ENCODE measurements around the gene OPRPN. TPM values are rescaled to one million over a fixed set of nuclear protein-coding genes. Genes with fewer than 3 reads are reported as not detected.

OPRPN gene
- total and polyA plus RNA-seq, 2 experiments from 2014 or later: not detected

GRCh38 chr4:70392057-70392776, 5.5 kb upstream of the OPRPN start:
- no peaks in the 10 kb centered on the region for H3K36me3 ChIP-seq
- TF ChIP-seq, protein P1, sequence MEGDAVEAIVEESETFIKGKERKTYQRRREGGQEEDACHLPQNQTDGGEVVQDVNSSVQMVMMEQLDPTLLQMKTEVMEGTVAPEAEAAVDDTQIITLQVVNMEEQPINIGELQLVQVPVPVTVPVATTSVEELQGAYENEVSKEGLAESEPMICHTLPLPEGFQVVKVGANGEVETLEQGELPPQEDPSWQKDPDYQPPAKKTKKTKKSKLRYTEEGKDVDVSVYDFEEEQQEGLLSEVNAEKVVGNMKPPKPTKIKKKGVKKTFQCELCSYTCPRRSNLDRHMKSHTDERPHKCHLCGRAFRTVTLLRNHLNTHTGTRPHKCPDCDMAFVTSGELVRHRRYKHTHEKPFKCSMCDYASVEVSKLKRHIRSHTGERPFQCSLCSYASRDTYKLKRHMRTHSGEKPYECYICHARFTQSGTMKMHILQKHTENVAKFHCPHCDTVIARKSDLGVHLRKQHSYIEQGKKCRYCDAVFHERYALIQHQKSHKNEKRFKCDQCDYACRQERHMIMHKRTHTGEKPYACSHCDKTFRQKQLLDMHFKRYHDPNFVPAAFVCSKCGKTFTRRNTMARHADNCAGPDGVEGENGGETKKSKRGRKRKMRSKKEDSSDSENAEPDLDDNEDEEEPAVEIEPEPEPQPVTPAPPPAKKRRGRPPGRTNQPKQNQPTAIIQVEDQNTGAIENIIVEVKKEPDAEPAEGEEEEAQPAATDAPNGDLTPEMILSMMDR (IDR thresholded peaks at IDR 0.05; ENCODE audit: low read depth, low read length): no peak
- DNase-seq (ENCODE audit: low read depth in 1 of 2, low spot score in 1 of 2): no peak
- no peaks in the 10 kb centered on the region for H3K9me3 ChIP-seq (ENCODE audit: low read depth)
- no peak overlapping the region for H3K4me3 ChIP-seq
- H3K4me1 ChIP-seq (ENCODE audit: low read depth): no peaks in the 10 kb centered on the region
- H3K27ac ChIP-seq: no peak overlapping the region
- no peaks in the 10 kb centered on the region for H3K27me3 ChIP-seq

GRCh38 chr4:70399319-70399718, 1.6 kb downstream of the OPRPN start:
- DNase-seq (ENCODE audit: low read depth in 1 of 2, low spot score in 1 of 2): no peak
- no peak overlapping the region for H3K27ac ChIP-seq
- TF ChIP-seq, protein P1 (IDR thresholded peaks at IDR 0.05; ENCODE audit: low read depth, low read length): no peak
- no peaks in the 10 kb centered on the region for H3K4me1 ChIP-seq (ENCODE audit: low read depth)
- no peak overlapping the region for H3K4me3 ChIP-seq
- no peaks in the 10 kb centered on the region for H3K36me3 ChIP-seq
- H3K27me3 ChIP-seq: no peaks in the 10 kb centered on the region
- H3K9me3 ChIP-seq (ENCODE audit: low read depth): no peaks in the 10 kb centered on the region

DNA sequence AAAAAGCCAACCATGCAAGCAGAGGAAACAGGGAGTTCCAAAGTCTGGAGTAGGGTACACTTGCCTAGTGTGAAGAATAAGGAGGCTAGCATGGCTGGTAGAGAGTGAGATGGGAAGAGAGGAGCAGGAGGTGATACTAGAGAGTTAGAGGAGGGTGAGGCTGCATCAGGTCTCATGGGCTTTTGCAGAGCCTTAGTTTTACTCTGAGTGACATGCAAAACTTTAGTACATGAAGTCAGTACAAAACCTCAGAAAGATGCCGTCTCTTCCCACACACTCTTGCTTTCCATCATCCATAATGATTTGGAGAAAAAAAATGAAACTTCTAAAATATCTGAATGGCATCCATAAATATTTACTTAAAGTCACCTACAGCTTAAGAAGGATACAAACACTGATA, 5.0 kb downstream of the OPRPN start:
- no peaks in the 10 kb centered on the region for H3K9me3 ChIP-seq (ENCODE audit: low read depth)
- DNase-seq (ENCODE audit: low read depth in 1 of 2, low spot score in 1 of 2): no peak
- no peaks in the 10 kb centered on the region for H3K4me1 ChIP-seq (ENCODE audit: low read depth)
- no peaks in the 10 kb centered on the region for H3K36me3 ChIP-seq
- no peak overlapping the region for H3K4me3 ChIP-seq
- H3K27me3 ChIP-seq: no peaks in the 10 kb centered on the region
- H3K27ac ChIP-seq: no peak overlapping the region
- TF ChIP-seq, protein P1 (IDR thresholded peaks at IDR 0.05; ENCODE audit: low read depth, low read length): no peak

DNA sequence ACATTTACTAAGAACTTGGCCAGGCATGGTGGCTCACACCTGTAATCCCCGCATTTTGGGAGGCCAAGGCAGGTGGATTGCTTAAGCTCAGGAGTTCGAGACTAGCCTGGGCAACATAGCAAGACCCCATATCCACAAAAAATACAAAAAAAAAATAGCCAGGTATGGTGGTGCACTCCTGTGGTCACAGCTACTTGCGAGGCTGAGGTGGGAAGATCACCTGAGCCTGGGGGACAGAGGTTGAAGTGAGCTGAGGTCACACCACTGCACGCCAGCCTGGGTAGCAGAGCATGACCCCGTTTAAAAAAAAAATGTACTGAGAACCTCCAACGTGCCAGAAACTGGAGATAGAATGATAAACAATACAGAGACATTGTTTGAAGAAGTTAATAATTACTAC, 8.0 kb downstream of the OPRPN start:
- no peaks in the 10 kb centered on the region for H3K4me1 ChIP-seq (ENCODE audit: low read depth)
- DNase-seq (ENCODE audit: low read depth in 1 of 2, low spot score in 1 of 2): no peak

DNA sequence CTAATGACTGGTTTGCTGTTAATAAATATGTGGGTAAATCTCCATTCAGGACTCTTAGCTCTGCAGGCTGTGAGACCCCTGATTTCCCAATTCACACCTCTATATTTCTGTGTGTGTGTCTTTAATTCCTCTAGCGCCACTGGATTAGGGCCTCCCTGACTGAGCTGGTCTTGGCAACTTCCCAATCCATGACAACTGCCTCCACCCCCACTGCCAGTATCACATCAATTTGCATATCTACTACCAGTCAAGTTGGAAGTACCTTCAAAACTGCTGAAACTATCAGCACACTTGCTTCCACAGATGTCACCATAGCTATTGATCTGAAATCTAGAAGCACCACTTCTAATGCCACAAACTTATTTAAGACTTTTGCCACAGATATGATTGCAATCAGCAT, 27.6 kb downstream of the OPRPN start:
- TF ChIP-seq, protein P1 (IDR thresholded peaks at IDR 0.05; ENCODE audit: low read depth, low read length): no peak
- H3K9me3 ChIP-seq (ENCODE audit: low read depth): no peaks in the 10 kb centered on the region
- H3K4me1 ChIP-seq (ENCODE audit: low read depth): no peaks in the 10 kb centered on the region
- no peak overlapping the region for H3K4me3 ChIP-seq
- no peak overlapping the region for H3K27ac ChIP-seq
- H3K27me3 ChIP-seq: no peaks in the 10 kb centered on the region
- DNase-seq (ENCODE audit: low read depth in 1 of 2, low spot score in 1 of 2): no peak
- no peaks in the 10 kb centered on the region for H3K36me3 ChIP-seq

More for the DNA sequence above, 8.0 kb downstream of the OPRPN start:
- Histone ChIP-seq H3K36me3 (no peaks in the 10 kb centered on the region), H3K27me3 (no peaks in the 10 kb centered on the region), H3K27ac (no peak overlapping the region), H3K9me3 (ENCODE audit: low read depth) (no peaks in the 10 kb centered on the region), H3K4me3 (no peak overlapping the region)
- TF ChIP-seq, protein P1 (IDR thresholded peaks at IDR 0.05; ENCODE audit: low read depth, low read length): no peak

Measured in cardiac muscle cell (in vitro differentiated cells and primary cell).